Kidney (tissue), 14 donors: ENCODE data around the gene KATNB1. TPM values are rescaled to one million over a fixed set of nuclear protein-coding genes. Genes with fewer than 3 reads are reported as not detected.

ENCODE experiments used
- DNase-seq, 5 donors: peaks; one replicate each; pipeline ENCODE4 v3.0.0-alpha.2; 2013 to 2020
- FAIRE-seq: peaks from 2 replicates; lab custom pipeline; 2012; peaks lifted over from hg19 to GRCh38; lab: Jason Lieb, UNC
- H3K27ac ChIP-seq, 2 donors: one replicate each; pipeline ENCODE4 v1.7.0; 2013; ENCODE audit warnings: low read depth in 2 of 2, low read length in 2 of 2, inconsistent platforms in 1 of 2
- H3K27me3 ChIP-seq: one replicate; pipeline ENCODE4 v1.7.1; 2013; ENCODE audit warnings: low read length, inconsistent platforms; ENCODE audit not compliant: control insufficient read depth, insufficient read depth
- H3K36me3 ChIP-seq, 3 donors: one replicate each; pipeline versions ENCODE4 v1.7.0 to v1.7.1; 2013; ENCODE audit warnings: low read length in 3 of 3, control low read depth in 1 of 3, inconsistent platforms in 1 of 3; ENCODE audit not compliant: insufficient read depth in 3 of 3, control insufficient read depth in 2 of 3
- H3K4me1 ChIP-seq, 3 donors: one replicate each; pipeline versions ENCODE4 v1.7.0 to v1.7.1; 2013; ENCODE audit warnings: low read length in 3 of 3, inconsistent platforms in 1 of 3, low read depth in 1 of 3; ENCODE audit not compliant: control insufficient read depth in 2 of 3, insufficient read depth in 2 of 3
- H3K4me3 ChIP-seq, 3 donors: one replicate each; pipeline versions ENCODE4 v1.7.0 to v1.8.1; 2013; ENCODE audit warnings: low read length in 3 of 3, control low read depth in 1 of 3, inconsistent platforms in 1 of 3
- H3K9ac ChIP-seq, 3 donors: one replicate each; pipeline versions ENCODE4 v1.7.0 to v1.7.1; 2013; ENCODE audit warnings: low read length in 3 of 3, control low read depth in 1 of 3, inconsistent platforms in 1 of 3
- H3K9me3 ChIP-seq, 3 donors: one replicate each; pipeline versions ENCODE4 v1.7.0 to v1.7.1; 2013; ENCODE audit warnings: low read length in 3 of 3, control low read depth in 1 of 3, inconsistent platforms in 1 of 3; ENCODE audit not compliant: control insufficient read depth in 2 of 3, insufficient read depth in 1 of 3
- intact Hi-C: fragments of 100-400 bp; cut with DNase I; formaldehyde crosslinking; loops from one replicate; pipeline ENCODE4 v1.11.1; 2022
- polyA plus RNA-seq: library from polyadenylated mRNA; stranded (reverse); fragments of 350-450 nt; fragmentation: Illumina TruSeq; extraction: RNeasy Lipid Tissue Mini Kit (QIAGEN cat#74804); gene quantifications from one replicate; pipeline ENCODE4 v1.2.3, GENCODE V29; 2014; ENCODE audit warnings: low read depth, low replicate concordance; ENCODE audit not compliant: insufficient read depth
- total RNA-seq: library from RNA; stranded (reverse); fragmentation: NEBNext Ultra II Directional; extraction: Animal tissue kit (Norgen Biotek cat#: 25700); gene quantifications from one replicate; pipeline ENCODE4 v1.2.1, GENCODE V29; 2021
- TF ChIP-seq, protein P1 (sequence below): IDR thresholded peaks from 3 replicates; pipeline ENCODE4 v1.5.1; 2012; ENCODE audit warnings: mild to moderate bottlenecking, moderate library complexity, borderline replicate concordance; ENCODE audit not compliant: insufficient read depth; ENCODE audit errors: extremely low read depth
- donor health status: control.
- donor health status: control.
- donor health status: control.
- donor health status: control.
- donor health status: control.
- donor health status: DM: yes; HTN: yes; CAD: no.
- donor health status: Normal renal cell carcinoma (clear cell type).

The KATNB1 gene
- total and polyA plus RNA-seq, 2 donors from 2014 or later, result 13.9 to 14.5 TPM

DNA sequence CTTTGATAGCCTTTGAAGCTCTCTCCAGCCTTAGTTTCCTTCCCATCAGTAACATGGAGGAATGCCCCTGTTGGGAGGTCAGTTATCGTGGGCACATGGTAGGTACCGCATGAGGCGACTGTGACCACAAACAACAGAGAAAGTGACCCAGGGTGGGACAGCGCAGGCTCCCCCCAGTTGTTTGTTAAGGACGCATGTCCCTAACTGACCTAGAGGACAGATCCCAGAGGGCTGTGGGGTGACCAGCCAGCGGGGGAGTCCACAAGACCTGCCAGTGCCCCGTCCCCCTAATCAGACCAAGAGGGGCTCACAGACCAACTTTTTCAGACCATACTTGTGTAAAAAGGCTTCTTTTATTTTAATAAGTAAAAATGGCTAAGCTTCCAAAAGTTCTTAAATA lies 22.3 kb downstream of the KATNB1 start:
- peaks cover 0 to 3% (median 0%) of the 10 kb centered on the region in 3 donors for H3K4me1 ChIP-seq
- TF ChIP-seq, protein P1, sequence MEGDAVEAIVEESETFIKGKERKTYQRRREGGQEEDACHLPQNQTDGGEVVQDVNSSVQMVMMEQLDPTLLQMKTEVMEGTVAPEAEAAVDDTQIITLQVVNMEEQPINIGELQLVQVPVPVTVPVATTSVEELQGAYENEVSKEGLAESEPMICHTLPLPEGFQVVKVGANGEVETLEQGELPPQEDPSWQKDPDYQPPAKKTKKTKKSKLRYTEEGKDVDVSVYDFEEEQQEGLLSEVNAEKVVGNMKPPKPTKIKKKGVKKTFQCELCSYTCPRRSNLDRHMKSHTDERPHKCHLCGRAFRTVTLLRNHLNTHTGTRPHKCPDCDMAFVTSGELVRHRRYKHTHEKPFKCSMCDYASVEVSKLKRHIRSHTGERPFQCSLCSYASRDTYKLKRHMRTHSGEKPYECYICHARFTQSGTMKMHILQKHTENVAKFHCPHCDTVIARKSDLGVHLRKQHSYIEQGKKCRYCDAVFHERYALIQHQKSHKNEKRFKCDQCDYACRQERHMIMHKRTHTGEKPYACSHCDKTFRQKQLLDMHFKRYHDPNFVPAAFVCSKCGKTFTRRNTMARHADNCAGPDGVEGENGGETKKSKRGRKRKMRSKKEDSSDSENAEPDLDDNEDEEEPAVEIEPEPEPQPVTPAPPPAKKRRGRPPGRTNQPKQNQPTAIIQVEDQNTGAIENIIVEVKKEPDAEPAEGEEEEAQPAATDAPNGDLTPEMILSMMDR, result no peak
- H3K27me3 ChIP-seq, result no peaks in the 10 kb centered on the region
- peaks cover 0 to 20% (median 9%) of the 10 kb centered on the region in 3 donors for H3K36me3 ChIP-seq
- DNase-seq (no peak), FAIRE-seq (no peak)
- H3K9me3 ChIP-seq, result no peaks in the 10 kb centered on the region
- no peak overlapping the region for H3K27ac ChIP-seq
- intact Hi-C loops, result loop anchor here (5.0 kb wide), 1 partner anchor 109 kb away; no protein-coding TSS in a partner anchor
- no peak overlapping the region for H3K4me3 ChIP-seq
- no peak overlapping the region for H3K9ac ChIP-seq

DNA sequence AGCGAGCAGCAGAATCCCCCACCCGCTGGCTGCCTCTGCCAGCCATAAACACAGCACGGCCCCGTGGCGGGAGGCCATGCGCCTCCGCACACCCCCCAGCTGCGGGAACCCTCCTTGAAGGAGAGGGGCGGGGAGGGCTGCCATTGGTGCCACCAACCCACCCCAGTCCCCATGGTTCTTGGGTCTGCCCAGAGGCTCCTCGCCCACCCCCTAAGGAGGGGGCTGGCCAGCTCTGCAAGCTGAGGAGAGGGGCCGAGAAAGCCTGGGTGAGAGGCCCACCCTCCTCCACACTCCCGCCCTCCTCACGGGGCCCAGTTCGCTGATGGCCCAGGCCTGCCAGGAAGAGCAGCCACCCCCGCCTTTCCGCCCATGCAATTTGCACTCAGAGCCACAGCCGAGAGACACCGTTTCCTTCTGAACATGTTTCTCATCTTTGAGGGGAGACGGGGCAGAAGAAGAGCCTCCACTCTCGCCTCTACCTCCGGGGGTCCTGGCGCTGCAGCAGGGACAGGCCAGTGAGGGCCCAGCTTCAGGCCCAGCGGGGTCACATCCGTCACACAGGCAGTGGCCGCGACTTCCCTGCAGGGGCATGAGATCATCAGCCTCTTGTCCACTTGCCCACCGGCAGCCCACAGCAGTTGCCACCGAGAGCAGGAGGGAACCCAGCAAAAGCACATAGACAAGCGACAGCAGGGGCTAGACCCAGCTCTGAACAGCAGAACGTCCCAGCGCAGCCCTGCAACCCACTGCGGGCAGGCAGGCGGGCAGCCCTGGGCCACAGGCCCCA lies 23.0 kb downstream of the KATNB1 start:
- peaks cover 0 to 27% (median 11%) of the 10 kb centered on the region in 3 donors for H3K36me3 ChIP-seq
- no peaks in the 10 kb centered on the region for H3K27me3 ChIP-seq
- H3K4me3 ChIP-seq, result no peak overlapping the region
- H3K4me1 ChIP-seq, result peaks cover 0 to 3% (median 0%) of the 10 kb centered on the region in 3 donors
- no peak for FAIRE-seq
- no peak overlapping the region for H3K27ac ChIP-seq
- no peak overlapping the region for H3K9ac ChIP-seq
- peak in 1 of 5 donors; percentile 74 for DNase-seq
- TF ChIP-seq, protein P1, result no peak
- intact Hi-C loops, result loop anchor here (5.0 kb wide), 1 partner anchor 109 kb away; no protein-coding TSS in a partner anchor
- H3K9me3 ChIP-seq, result no peaks in the 10 kb centered on the region

DNA sequence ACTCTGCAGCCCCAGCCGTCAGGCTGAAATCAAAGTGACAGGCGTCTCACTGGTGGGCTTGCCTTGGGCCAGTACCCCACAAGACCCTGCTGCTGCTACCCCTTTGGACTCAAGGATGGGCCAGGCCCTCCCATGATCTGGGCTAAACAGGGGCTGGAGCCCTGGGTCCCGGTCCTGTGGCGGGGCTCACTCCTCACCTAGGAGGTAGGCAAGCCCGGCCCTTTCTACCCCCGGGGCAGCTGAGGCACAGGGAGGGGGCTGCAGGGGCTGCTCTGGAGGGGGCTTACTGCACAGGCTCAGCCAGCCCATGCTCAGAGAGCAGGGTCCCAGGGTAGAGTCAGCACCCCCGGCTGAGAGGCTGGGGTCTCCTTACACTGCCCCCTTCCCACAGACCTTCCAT lies 23.6 kb downstream of the KATNB1 start:
- peaks cover 0 to 32% (median 11%) of the 10 kb centered on the region in 3 donors for H3K36me3 ChIP-seq
- DNase-seq (peak in 1 of 5 donors; percentile 75), FAIRE-seq (no peak)
- TF ChIP-seq, protein P1, result no peak
- no peak overlapping the region for H3K9ac ChIP-seq
- no peak overlapping the region for H3K4me3 ChIP-seq
- H3K4me1 ChIP-seq, result peaks cover 0 to 3% (median 0%) of the 10 kb centered on the region in 3 donors
- H3K27ac ChIP-seq, result no peak overlapping the region
- no peaks in the 10 kb centered on the region for H3K9me3 ChIP-seq
- H3K27me3 ChIP-seq, result no peaks in the 10 kb centered on the region
- intact Hi-C loops, result loop anchor here (5.0 kb wide), 1 partner anchor 108 kb away; no protein-coding TSS in a partner anchor
